LoVo (cell line): ENCODE measurements around the gene MTX1.
"Not testable (repeated sequence)": the region's sequence is repeated elsewhere in the genome, so short reads cannot be mapped to it uniquely, and the experiment has no call there.

ENCODE experiments used
- DNase-seq: peaks from one replicate; pipeline ENCODE4 v3.0.0-alpha.2; 2016; ENCODE audit warnings: low spot score

The MTX1 gene

DNA sequence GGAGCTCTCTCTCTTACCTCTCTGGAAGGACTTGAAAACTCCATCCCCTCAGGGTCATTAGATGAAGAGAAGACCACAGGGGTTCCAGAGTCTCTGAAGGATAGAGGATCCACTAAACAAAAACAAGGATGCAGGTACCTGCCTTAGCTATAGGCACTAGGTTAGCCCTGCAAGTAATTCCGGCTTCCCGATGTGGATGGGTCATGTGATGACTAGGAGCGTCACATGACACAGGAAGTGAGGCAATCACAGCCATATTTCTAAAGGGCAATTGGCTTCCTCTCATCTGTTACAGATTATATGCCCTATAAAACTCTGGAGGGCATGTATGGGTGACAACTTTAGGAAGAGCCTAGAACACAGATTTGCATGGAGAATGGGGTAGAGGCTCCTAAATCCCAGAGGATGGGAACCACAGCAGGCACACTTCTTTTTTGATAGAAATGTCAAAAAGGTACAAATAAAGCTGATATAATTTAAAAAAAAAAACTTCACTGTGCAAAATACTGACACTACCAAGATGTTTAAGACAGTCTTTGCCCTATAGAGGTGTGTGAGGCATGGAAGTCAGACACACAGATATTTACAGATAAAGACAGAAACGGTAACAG is 32.7 kb downstream of the MTX1 start:
- DNase-seq: peak; percentile 84

DNA sequence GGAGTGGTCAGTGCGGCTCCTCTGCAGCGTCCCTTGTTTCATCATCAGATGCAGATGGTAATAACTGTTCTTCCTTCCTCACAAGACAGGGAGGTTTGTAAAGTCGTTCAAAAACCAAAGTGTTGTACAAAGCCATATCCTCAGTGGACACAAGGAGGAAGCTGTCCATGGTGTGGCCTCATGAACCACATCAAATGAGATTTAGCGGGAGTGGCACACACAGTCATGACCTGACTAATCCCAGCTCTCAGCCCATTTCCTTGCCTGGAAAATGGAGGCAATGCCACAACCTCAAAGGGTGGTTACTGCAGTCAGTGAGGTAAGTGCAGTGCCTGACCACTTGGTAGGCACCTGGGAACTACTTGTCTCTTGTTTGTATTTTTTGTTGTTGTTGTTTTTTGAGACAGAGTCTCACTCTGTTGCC is 33.4 kb downstream of the MTX1 start:
- peak; percentile 39 for DNase-seq

GRCh38 chr1:155242805-155243358 is 34.4 kb downstream of the MTX1 start:
- no peak for DNase-seq

DNA sequence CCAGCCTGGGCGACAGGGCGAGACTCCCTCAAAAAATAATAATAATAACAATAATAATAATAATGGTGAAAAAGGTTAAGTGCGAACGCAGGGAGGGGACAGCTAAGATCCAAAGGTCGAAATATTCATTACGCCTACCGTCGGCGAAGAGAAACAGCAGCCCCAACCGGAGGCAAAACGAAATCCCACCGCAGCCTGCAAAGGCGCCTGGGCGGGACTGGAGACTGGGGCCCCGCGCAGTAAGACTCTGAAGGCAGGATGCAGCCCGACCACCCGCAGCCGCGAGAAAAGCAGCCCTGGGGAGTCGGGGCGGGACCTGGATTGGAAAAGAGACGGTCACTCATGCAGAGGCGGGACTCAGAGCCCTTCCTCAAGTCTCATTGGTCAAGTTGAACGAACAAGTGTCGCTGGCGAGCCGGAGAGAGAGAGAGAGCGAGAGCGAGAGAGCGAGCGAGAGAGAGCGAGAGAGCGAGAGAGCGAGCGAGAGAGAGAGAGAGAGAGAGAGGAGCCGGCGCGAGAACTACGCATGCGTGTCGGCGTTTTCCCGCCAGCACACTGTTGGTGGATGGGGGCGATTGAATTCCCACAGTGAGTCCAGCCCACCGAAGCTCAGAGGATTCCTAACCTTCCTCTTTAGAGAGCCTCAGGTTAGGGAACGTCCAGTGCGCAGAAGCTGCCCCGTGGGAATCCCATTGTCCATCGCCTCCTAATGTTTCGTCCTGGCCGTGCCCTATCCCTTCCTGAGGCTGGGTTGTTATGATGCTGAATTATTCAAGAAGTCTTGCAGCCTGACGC is 36.1 kb downstream of the MTX1 start:
- peak; percentile 96 for DNase-seq

GRCh38 chr1:155245163-155245524 is 36.6 kb downstream of the MTX1 start:
- no peak for DNase-seq

- not testable (repeated sequence) for DNase-seq
Observed at GRCh38 chr1:155246796-155247195, 38.3 kb downstream of the MTX1 start.

DNA sequence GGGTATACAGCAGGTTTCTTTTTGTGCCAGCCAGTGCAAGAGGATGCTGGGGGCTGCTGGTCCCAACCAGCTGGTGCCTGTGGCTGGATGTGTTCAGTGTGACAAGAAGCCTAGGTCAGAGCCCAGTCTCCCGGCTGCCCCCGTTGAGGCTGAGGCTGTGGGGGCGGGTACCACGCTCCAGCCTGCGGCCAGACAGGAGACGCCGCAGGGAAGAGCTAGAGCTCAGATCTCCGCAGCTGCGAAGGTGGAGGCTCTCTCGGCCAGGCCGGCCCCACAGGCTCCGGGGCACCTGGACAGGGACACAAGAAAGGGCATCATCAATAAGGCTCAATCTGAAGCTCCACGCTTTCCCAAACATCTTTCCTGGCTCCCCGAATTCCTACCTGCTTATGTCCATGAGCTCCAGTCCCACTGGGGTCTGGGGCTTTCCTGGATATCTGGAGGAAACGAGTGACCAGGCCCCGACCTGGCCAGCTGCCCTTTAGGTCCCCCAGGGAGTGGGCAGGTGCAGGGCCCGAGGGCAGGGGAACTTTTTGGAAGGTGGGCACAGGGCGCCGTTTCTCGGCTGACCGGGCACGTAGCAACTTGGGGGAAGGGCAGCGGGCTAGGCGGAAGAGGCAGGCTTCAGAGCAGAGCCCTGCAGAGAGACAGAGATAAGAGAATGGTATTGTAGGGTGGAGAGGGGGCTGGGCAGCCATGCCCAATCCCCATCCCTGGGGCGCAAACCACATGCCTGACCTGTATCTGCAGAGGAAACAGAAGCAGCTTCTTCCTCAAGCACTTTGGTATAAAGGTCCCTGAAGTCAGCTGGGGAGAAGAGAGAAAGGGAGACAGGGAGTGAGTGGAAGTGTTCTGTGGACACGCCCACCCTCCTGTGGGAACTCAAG is 39.4 kb downstream of the MTX1 start:
- no peak for DNase-seq

GRCh38 chr1:155250246-155250632 is 41.7 kb downstream of the MTX1 start:
- no peak for DNase-seq

DNA sequence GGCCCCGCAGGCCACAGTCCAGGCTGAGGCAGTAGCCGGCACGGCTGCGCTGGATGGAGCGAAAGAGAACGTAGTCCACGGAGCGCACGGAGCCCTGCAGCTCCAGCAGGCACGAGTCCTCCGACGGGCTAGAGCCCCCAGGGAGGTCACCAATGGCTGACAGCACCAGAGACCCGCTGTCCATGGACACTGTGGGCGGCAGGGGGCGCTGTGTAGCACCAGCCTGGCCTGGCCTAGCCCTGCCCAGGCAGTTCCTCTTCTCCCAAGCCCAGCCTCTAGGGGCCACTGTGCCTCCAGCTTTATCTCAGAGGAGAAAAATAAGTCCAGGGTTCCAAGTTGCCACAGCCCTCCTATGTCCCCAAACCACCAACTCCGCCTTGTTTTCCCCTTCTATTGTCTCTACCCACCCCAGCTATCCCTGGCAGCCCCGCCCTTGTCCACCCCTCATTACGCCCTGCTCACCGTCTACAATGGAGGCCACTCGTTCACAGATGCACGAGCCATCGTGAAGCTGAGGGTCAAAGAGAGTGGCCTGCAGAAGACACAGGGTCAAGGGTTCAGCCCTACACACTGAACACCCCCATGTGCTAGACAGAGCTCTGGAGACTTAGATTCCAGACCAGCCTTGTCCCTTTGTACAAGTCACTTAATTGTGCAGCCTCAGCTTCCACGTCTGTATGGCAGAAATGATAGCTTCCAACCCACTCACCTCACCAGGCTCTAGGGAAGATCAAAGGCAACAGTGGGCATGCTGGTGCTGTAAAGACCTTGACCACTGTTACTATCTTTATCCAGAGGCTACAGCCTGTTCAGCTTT is 42.3 kb downstream of the MTX1 start:
- DNase-seq: peak; percentile 88

DNA sequence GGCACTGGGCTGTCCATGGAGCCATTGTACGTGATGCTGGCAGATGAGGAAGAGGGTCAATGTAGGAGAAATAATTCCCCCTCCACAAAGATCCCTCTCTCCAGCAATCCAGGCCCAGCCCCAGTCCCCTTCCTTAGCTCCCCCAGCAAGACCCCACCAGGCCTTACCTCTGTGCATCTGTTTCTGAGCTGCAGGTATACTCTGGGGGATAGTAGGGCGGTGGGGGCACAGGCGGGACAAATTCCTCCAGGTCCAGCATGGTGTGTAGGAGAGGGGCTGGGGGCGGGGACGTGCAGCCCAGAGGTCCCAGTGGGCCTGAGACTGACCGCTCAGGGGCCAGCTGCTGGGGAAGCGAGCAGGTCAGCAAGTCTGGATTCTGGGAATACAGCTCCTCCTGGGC is 43.1 kb downstream of the MTX1 start:
- DNase-seq: no peak

DNA sequence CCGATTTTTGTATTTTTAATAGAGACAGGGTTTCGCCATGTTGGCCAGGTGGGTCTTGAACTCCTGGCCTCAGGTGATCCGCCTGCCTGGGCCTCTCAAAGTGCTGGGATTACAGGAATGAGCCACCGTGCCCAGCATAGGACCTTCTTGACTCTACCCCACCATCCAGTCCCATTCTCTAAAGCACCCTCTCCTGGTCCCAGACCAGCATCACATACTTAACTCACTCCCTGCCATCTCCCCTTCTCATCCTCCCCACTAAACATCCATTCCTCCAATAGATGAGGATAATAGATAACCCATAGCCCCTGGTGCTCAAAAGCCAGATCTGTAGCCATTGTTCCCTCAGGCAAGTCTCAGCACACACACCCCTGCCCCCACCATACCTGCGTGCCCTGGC is 44.7 kb downstream of the MTX1 start:
- no peak for DNase-seq

DNA sequence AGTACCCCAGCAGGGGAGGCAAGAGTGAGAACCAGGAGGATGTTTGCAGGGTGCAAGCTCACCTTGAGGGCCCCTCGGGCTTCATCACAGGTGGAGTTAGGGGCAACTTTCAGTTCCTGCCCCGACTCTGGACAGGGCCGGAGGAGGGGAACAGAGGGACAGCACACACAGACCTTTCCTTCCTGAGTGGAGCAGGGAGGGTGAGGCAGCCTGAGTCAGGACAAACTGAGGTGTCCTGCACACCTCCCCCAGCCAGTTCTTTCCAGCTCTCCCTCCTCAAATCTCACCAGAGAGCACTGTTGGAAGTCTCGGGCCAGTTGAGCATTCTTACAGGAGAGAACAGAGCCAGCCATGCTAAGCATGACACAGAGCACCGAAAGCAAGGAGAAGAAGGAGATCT is 45.3 kb downstream of the MTX1 start:
- no peak for DNase-seq

- DNase-seq: no peak
Observed at GRCh38 chr1:155254228-155254713, 45.8 kb downstream of the MTX1 start.

DNA sequence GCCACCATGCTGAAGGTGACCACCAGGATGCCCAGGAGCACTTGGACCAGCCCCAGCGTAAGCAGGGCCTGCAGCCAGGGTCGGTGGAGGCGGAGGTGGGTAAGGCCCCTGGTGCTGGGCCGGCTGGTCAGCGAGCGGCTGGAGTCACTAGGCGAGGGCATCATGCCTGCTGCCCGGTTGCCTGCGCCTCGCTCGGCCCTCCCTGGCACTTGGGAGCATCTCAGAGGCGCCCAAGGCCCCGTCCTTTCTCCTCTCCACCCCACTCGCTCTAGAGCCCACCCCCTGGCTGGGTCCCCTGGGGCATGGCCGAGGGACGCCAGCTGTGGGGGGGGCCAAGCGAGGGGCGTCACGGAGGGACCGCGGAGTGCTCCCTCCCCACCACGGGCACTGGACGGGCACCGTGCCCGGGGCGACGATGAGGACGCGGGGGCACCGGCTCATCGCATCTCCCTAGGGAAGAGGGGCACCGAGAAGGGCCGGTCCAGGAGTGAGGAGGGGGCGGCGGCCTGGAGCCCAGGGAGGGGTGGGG is 46.3 kb downstream of the MTX1 start:
- no peak for DNase-seq

DNA sequence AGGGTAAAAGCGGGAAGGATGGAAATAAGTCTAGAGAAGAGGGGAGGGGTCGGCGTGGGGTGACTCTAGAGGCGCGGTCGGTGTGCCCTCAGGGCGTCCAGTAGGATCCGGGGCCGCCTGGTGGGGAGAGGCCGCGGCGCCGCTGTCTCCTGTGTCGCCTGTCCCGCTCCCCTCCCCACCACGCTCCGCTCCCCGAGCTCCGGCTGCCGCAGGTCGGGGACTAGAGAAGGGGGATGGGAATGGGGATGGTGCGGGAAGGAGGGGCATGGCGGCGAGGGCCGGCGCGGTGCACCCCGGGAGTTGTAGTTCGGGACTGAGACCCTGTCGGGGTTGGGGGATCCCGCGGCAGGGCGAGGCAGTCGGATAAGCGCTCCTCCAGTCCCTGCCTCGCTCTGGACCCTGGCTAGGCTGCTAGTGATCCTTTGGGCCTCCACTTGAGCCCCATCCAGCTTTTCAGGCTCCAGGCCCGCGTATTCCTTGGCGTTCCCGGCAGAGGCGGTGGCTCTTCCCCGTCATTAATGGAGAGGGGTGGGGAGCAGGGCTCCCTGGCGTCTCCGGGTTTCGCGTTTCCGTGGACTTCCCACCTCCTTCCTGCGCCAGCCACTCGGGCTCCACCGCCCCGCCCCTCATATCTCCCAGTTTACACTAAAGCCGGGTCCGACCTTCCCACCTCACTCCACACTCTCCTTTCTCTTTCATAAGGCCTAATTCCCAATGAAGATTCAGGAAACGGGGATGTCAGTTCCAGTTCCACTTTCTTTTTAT is 46.9 kb downstream of the MTX1 start, which contains the start of gene ENTREP3:
TSS of gene ENTREP3 (minus strand) at position 241 of the 765 bp plus-strand sequence. CDS start 606 bp downstream, outside the sequence.
- peak; percentile 77 for DNase-seq

- no peak for DNase-seq
Observed at GRCh38 chr1:155256058-155256852, 47.8 kb downstream of the MTX1 start.

GRCh38 chr1:155260276-155260675 is 51.8 kb downstream of the MTX1 start:
- no peak for DNase-seq

DNA sequence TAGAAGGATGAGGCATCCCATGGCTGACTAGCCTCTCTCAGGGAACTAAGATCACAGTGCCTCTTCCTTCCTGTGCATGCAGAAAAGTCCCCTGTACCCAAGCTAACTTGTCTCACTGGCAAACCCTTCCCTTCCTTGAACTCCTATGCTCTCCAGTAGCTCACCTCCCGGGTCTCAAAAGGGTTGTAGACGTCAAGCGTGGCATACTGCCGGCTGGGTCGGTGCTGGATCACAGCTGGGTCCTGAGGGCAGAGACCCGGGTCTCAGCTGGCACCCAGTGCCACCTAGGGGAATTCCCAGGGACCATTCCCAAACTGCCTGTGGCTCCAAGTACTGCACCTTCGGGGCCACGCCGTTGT is 53.0 kb downstream of the MTX1 start:
- DNase-seq: no peak

DNA sequence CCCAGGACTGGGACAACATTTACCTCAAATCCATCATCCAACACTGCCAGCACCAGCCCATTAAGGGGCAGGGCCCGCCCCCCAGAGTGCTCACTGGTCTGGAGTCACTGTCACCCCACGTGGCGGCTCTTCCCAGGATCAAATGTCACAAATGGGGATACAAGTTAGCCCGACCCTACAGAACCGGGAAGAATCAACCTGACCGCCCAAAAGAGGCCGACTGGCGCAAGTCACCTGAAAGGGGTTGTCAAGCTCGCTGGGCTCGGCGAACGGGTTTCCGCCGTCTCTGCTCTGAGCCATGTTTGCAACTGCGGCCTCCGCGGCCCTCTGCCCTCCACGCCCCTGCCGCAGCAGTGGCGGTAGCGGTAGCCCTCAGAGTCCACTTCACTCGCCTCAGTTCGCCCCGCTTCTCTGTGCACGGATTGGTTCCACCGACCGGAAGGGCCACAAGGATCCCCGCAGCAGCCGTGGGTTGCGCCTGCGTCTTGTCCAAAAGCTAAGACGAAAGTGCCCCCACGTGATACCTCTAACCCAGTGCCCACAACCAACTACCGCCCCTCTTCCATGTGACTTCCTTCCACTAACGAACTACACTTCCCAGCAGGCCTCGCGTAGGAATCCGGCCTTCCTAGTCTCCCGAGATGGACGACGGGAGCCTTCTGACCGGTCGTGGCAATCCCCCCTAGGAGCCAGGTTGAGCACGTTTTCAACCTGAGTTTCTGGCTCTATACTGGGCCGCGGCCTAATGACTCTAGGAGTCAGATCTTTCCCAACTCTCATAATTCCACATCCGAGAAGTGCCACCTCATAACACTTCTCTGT is 53.6 kb downstream of the MTX1 start, which contains the start of gene SCAMP3:
TSS of gene SCAMP3 (minus strand) at position 509 of the 822 bp plus-strand sequence. CDS start at position 300, 209 bp downstream.
- DNase-seq: peak; percentile 97
